Renal cortex interstitium (tissue), 11 donors: Measurements from ENCODE around the gene TAS1R1. TPM values are rescaled to one million over a fixed set of nuclear protein-coding genes. Genes with fewer than 3 reads are reported as not detected.

Experiments used
- DNase-seq, 11 donors: peaks; one replicate each; pipeline ENCODE4 v3.0.0-alpha.2; 2013; ENCODE audit warnings: low read depth in 9 of 11, low spot score in 4 of 11; ENCODE audit errors: extremely low read depth in 1 of 11
- polyA plus RNA-seq, 3 donors: library from polyadenylated mRNA; unstranded; fragments of 120-200 nt; gene quantifications; one replicate each; pipeline ENCODE4 v1.2.1, GENCODE V29; 2013; ENCODE audit not compliant: insufficient read length in 3 of 3

The TAS1R1 gene
- polyA plus RNA-seq, 3 donors: 0.06 to 0.29 TPM; not detected in 1

- no peak for DNase-seq
These were observed 30.1 kb downstream of the TAS1R1 start for GRCh38 chr1:6585081-6585722.

DNA sequence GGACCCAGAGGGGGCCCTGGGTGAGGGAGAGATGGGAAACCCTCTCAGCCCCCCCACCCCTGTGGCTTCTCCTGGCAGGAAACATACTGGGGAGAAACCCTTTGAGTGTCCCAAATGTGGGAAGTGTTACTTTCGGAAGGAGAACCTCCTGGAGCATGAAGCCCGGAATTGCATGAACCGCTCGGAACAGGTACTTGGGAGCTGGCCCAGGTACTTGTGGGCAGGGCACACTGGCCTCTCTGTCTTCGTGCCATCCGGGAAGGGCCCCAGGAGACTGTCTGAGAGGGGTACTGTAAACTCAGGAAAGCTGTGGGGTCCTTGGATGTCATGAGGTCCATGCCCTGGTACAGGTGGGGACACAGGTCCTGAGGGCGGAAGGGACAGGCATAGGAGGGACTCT is 30.7 kb downstream of the TAS1R1 start:
- no peak for DNase-seq

GRCh38 chr1:6586404-6586816 is 31.3 kb downstream of the TAS1R1 start:
- DNase-seq: no peak

DNA sequence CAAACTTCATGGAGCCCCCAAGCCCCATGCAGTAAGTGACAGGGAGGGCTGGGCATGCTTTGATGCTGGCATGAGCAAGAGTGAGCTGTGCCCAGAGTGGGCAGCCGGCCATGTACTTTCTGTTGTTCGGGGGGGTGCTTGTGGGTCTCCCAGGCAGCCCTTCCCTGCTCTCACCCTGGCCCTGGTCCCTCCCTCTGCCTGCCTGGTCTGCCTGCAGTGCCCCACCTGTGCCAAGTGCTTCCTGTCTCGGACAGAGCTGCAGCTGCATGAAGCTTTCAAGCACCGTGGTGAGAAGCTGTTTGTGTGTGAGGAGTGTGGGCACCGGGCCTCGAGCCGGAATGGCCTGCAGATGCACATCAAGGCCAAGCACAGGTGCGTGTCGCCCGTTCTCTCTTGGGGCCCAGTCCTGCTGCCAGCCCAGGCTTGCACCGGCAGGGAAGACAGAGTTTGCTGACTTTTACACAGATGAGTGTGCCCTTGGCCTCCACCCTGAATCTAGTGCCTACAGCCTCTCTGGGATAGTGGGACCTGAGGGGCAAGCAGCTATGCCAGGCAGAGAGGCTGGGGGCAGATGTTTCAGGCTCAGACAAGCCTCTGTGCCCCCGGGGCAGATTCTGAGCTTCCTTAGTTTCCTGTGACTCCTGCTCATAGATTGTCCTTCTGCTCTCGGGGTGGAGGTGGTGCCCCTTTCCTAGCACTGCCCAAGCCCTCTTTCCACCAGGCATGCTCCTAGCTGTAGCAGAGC is 32.3 kb downstream of the TAS1R1 start:
- DNase-seq: no peak

GRCh38 chr1:6588128-6588892 is 33.2 kb downstream of the TAS1R1 start:
- no peak for DNase-seq

DNA sequence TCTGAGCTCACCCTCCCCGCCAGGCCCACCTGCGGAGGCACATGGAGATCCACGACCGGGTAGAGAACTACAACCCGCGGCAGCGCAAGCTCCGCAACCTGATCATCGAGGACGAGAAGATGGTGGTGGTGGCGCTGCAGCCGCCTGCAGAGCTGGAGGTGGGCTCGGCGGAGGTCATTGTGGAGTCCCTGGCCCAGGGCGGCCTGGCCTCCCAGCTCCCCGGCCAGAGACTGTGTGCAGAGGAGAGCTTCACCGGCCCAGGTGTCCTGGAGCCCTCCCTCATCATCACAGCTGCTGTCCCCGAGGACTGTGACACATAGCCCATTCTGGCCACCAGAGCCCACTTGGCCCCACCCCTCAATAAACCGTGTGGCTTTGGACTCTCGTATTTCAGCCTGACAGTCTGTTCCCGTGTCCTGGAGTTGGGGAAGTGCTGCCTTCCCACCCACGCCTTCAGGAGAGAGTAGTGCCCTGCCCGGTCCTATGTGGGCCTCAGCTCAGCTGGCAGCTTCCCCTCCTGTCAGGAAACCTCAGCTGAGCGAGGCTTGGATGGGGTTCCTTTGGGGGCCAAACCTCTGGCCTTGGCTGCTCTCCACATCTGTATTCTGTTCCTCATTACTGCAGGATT is 33.9 kb downstream of the TAS1R1 start:
- no peak for DNase-seq

DNA sequence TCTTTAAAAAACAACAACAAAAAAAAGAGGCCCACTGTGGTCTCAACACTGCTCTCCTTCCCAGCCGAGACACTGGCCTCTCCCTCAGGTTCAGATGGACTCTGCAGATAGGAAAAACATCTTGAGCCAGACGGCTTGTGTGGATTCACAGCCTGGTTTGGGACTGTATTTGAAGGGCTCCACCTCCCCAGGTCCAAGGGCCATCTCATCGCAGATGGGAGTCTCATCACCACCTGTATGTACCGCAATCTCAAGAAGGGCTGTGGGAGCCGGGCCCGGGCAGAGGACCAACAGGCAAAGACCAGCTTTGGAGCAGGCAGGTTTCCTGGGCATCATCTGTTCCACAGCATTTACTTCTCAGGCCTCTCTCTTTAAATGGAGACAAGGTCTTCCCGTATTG is 34.9 kb downstream of the TAS1R1 start:
- DNase-seq: no peak

GRCh38 chr1:6591222-6591621 is 36.1 kb downstream of the TAS1R1 start:
- no peak for DNase-seq

DNA sequence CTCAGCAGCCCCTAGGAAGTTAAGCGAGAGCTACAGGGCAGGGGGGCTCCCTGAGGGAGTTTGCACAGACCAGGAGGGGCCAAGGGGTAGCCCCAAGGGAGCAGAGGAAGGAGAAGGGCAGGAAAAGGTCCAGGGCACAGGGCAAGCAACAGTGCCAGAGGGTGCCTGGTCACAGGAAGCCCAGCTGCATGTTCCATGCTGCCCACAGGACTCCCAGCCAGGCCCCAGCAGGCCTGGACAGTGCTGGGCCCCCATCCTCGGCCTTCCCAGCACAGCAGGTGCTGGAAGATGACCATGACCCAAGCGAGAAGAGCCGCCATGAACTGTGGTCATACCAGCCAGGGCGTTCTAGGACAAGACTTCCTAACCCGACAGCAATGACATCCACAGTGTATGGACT is 36.5 kb downstream of the TAS1R1 start:
- no peak for DNase-seq

GRCh38 chr1:6592441-6592840 is 37.3 kb downstream of the TAS1R1 start:
- no peak for DNase-seq

GRCh38 chr1:6592865-6593593 is 37.9 kb downstream of the TAS1R1 start:
- DNase-seq: no peak

GRCh38 chr1:6593810-6594209 is 38.7 kb downstream of the TAS1R1 start:
- DNase-seq: no peak

GRCh38 chr1:6594977-6595740 is 40.1 kb downstream of the TAS1R1 start:
- DNase-seq: no peak

DNA sequence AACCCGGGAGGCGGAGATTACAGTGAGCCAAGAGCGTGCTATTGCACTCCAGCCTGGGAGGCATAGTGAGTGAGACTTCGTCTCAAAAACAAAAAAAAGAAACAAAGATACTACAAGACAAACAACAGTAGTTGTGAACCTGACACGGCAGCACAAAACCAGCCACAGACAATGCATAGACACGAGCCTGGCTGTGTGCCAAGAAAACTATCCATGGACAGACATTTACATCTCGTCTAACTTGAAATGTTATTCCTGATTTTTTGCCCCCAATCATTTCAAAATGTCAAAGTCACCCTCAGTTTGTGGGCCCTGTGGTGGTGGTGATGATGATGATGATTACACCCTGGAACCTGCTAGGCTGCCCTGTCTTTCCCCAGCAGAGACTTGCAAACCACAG is 41.2 kb downstream of the TAS1R1 start:
- no peak for DNase-seq

DNA sequence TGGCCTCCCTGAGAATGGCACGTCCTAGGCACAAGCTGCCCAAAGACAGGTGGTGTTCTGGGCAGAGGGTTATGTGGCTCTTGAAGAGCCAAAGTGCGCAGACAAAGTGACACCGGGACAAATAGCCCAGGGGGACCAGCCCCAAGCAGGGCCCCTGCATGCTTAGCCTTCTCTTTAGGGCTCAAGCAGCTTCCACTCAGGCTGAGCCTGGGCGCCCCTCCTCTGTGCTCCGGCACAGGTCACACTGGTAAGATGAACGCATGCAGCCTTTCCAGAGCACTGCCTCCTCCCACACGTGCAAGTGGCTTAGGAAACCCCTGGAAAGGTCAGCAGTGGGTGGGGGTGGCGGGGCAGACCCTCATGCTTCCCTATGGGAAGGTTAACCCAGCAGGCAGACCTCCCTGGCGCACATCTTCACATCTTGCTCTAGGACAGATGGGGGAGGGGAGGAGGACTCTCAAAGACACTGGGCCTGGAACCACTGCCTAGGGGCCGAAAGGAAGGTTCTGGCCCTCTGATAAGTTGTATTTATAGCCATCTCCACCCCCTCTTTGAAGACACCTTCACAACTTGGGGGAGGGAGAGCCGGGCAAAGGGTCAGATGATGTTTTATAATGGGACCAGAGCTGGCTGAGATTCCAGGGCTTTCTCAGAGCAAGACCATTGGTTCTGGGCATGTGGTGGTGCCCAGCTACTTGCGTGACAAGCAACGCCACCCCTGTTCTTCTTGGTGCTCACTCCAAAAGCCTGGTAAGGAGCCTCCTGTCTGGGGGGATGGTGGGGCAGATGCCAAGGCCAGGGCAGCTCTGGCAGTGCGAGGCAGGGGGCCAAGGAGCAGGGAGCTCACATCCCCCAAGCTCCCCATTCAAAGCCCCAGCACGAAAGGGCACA is 42.0 kb downstream of the TAS1R1 start:
- no peak for DNase-seq

- no peak for DNase-seq
These were observed 42.6 kb downstream of the TAS1R1 start for GRCh38 chr1:6597777-6598131.

- DNase-seq: no peak
These were observed 44.3 kb downstream of the TAS1R1 start for GRCh38 chr1:6599141-6599975.
